AG20443 (cell line): ENCODE measurements around the gene ZBED4.

Experiments
- DNase-seq: peaks from one replicate; pipeline ENCODE4 v3.0.0; 2012; ENCODE audit warnings: low spot score, mixed read lengths

Gene ZBED4

DNA sequence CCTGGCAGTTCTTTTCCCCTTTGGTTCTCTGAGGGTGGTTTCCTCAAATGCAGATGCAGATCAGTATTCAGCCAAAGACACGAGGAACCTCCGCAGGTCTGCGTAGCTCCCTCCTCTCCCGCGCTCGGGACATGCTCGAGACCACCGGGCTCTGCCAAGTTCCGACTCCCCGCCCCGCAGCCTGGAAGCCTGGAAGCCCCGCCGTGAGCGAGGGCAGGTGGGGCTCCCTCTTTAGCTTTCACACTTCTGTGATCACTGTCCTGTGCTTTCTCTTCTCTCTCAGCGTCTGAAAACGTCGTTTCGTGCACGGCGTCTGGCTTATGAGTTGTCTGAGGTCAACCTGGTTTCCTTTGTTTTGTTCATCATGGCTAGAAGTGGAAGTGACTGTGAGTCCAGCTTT, 26.6 kb downstream of the ZBED4 start:
- DNase-seq, result no peak

DNA sequence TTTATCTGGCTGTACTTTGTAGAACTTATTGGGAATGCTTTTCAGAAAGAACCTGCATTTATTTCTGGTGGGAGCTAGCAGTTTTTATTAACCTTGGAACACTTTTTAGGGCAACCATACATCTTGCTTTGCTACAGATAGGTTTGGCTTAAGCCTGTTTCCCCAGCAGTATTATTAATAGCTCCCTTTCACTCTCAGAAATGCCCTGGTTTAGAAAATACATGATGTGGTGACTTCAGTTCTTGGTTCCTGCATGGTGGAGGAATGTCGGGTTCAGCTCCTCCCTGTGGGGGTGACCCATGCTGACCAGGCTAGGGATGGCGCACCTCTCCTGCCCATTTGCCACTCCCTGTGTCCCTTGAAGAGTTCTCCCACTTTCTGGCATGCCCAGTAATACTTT, 28.2 kb downstream of the ZBED4 start:
- no peak for DNase-seq

DNA sequence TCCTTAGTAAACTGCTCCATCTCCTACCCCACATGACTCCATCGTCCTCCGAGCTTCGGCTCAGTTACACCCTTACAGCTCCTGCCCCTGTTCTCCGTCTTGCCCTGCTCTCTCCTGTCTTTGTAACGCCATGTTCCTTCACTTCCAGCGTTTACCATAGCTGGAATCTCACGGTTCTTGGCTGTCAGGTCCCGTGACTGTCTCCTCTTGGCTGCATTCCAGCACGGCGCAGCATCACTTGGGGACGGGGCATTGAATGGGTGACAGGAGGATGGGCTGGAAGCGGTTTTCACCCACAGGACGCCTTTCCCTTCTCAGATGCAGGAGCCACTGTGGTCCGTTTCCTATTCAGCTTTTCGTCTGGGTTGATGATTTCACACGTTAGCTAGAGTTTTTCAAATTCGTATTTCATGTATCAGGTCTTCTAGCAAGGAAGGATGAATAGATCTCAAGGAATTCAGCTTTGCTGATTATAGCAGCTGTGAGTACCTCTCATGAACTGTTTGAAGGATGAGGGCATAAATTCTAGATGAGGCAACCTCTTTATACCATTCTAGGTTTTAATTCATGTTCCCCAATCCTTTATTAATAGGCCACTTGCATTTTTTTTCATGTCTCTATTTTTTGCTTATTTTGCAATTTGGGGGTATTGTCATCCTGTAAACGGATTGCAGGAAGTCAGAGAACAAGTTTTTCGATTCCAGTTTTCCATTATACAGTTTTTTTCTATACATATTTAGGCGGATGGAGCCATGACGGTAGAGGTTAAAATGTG, 29.1 kb downstream of the ZBED4 start:
- no peak for DNase-seq

DNA sequence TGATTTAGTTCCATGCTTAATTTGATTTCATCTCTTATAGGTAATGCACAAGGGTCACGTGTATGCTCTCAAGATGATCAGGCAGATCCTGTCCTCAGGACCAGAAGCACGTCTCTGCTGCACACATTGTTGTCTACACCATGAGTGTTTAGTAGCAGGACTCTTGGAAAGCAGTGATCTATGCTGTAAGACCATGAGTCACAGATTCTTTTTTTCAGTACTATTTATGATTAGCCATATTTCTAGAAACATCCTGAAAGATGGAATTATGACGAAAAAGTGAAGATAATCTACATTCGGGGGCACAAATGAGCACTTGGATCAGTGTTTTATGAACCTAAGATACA, 29.6 kb downstream of the ZBED4 start:
- no peak for DNase-seq

DNA sequence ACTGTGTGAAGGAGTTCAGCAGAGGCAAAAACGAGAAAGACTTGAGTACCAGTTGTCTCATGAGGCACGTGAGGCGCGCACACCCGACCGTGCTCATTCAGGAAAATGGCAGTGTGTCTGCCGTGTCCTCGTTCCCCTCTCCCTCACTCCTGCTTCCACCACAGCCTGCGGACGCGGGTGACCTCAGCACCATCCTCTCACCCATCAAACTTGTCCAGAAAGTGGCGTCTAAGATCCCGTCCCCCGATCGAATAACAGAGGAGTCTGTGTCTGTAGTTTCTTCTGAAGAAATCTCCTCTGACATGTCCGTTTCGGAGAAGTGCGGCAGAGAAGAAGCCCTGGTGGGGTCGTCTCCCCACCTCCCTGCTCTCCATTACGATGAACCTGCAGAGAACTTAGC, 30.4 kb downstream of the ZBED4 start:
- DNase-seq, result no peak

DNA sequence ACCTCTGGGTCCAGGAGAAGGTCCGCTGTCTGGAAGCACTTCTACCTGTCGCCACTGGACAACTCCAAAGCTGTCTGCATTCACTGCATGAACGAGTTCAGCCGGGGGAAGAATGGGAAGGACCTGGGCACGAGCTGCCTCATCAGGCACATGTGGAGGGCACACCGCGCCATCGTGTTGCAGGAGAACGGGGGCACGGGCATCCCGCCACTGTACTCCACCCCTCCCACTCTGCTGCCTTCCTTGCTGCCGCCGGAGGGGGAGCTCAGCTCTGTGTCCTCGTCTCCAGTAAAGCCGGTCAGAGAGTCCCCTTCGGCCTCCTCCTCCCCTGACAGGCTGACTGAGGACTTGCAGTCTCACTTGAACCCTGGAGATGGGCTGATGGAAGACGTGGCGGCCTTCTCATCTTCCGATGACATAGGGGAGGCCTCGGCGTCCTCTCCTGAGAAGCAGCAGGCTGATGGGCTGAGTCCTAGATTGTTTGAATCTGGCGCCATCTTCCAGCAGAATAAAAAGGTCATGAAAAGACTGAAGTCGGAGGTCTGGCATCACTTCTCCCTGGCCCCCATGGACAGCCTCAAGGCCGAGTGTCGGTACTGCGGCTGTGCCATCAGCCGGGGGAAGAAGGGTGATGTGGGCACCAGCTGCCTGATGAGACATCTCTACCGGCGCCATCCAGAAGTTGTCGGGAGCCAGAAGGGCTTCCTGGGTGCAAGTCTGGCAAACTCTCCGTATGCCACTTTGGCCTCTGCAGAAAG, 31.0 kb downstream of the ZBED4 start:
- no peak for DNase-seq

DNA sequence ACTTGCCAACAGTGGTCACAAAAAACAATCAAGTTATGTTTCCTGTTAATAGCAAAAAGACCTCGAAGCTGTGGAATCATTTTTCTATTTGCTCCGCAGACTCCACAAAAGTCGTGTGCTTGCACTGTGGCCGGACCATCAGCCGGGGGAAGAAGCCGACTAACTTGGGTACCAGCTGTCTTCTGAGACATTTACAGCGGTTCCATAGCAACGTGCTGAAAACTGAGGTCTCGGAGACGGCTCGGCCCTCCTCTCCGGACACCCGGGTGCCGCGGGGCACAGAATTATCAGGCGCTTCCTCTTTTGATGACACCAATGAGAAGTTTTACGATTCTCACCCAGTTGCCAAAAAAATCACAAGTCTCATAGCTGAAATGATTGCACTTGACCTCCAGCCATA, 31.6 kb downstream of the ZBED4 start:
- no peak for DNase-seq

DNA sequence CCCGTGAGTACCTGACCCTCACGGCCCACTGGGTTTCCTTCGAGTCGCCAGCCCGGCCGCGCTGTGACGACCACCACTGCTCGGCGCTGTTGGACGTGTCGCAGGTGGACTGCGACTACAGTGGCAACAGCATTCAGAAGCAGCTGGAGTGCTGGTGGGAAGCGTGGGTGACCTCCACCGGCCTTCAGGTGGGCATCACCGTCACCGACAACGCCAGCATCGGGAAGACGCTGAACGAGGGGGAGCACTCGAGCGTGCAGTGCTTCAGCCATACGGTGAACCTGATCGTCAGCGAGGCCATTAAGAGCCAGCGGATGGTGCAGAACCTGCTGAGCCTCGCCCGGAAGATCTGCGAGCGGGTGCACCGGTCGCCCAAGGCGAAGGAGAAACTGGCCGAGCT, 32.2 kb downstream of the ZBED4 start:
- DNase-seq, result no peak

DNA sequence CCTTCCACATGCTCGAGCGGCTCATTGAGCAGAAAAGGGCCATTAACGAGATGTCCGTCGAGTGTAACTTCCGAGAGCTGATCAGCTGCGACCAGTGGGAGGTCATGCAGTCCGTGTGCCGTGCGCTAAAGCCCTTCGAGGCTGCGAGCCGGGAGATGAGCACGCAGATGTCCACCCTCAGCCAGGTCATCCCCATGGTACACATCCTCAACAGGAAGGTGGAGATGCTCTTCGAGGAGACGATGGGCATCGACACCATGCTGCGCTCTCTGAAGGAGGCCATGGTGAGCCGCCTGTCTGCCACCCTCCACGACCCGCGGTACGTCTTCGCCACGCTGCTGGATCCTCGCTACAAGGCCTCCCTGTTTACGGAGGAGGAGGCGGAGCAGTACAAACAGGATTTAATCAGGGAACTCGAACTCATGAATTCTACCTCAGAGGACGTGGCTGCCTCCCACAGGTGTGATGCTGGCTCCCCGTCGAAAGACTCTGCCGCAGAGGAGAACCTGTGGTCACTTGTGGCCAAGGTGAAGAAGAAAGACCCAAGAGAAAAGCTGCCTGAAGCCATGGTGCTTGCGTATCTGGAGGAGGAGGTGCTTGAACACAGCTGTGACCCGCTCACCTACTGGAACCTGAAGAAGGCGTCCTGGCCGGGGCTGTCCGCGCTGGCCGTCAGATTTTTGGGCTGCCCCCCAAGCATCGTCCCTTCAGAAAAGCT, 32.9 kb downstream of the ZBED4 start:
- DNase-seq, result no peak

DNA sequence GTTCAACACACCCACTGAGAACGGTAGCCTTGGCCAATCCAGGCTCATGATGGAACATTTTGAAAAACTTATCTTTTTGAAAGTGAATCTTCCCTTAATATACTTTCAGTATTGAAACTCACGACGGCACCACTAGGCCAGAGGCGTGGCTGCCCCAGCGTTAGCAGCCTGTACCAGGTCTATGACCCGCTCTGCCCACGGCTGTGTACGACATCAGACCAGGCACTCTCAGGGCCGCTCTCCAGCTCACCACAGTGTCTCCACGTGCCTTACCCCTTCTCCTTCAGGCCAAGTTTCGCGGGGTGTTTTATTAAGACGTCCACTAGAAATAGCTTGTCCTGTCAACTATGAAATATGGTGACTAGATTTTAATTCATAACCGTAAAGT, 33.4 kb downstream of the ZBED4 start:
- DNase-seq, result no peak

DNA sequence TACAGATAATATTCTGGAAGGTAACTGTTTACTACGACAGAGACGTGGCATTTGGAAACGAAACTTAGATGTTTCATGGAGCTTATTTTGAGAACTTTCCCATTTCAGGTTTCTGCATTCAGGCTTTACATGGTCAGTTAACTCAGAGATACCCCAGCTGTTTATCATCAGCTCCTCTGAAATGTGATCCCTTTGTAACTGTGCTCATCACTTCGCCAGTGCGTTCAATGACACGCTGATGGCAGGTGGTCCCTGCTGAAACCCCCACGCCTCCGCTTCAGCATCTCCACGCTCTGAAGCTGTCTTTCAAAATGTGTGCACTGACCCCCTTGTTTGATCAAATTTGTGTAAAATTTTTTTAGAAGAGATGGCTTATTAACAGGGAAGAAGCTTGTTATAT, 34.1 kb downstream of the ZBED4 start:
- DNase-seq, result no peak

DNA sequence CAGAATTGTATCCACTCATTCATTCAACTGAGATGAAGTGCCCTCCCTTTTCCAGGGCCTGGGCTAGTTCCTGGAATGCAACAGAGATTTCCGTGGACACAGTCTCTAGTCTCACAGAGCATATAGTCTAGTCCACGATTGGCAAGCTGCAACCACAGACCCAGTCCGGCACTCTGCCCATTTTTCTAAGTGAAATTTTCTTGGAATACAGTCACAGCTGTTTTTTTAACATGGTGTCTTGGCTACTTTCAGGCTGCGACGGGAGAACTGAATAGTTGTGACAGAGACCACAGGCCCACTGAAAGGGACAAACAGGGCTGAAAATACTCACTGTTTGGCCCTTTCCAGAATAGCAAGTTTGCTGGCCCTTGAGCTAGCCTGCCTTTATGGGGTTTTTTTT, 35.4 kb downstream of the ZBED4 start:
- DNase-seq, result no peak

DNA sequence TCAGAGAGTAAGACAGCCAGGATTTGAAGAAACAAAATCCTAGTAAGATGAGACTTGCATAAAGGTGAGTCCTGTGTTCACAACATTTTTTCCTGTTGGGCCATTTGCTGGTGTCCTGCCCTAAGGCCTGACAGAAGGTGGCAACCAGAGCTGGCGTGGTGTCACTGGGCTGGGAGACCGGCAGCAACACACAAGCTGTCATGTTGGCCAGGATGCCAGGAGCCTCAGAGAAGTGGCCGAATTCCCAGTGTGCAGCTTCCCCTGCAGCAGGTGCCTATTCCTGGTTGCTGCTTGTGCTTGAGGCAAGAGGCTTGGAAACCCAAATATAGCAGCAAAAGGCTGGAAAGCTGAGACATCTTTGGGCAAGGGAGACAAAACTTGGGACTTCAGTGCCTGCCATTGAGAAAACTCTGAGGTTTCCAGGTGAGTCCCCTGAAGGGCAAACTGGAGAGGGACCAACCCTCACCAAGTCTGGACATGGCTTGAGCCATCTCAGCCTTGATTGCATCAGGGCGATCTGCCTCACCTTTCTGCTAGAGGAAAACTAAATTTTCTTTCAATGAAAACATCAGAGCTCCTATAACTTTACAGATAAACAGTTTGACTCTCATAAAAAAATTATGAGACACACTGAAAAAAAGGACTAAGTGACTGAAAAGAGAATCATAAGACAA, 38.7 kb downstream of the ZBED4 start:
- no peak for DNase-seq

DNA sequence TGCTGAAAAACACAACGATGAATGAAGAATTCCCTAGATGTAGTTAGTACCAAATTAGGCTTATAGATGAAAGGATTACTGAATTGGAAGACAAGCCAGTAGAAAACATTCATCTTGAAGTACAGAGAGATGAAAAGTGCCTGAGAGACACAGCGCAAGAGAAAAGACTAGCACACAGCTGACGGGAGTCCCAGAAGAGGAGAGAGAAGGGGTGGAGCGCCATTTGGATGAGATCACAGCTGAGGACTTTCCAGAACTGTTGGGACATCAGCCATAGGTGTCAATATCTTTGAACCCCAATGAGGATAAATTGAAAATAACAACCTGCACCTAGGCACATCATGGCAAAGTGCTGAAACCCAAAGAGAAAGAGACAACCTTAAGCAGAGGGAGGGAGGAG, 39.4 kb downstream of the ZBED4 start:
- DNase-seq, result no peak

DNA sequence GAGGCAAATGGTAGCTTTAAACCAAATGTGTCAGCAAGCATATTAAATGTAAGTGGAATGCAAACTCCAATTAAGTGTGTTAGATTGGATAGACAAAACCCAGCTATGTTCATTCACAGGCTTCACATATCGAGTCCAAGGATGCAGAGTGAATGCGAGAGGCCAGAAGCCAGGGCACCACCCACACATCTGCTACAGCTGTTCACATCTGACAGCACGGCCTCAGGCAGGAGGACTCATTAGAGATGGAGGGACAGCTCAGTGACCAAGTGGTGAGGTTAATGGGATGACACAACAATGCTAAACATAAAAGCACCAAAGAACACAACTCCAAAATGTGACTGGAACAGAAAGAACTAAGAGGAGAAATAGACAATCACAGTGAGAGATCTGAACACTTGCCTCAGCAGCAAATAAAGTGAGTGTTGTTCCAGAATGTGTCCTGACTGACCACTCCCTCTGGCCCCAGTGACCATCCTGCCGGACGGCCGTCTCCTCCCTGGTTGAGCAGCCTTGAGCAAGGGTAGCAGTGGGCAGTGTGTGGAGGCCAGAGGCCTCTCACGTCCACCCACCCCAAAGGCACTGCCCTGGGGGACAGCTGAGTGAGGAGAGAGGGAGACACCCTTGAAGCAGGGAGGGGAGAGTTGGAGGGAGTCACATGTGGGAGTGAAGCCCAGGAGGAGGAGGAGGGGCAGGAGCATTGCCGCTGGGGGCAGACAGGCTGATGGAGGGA, 40.8 kb downstream of the ZBED4 start:
- no peak for DNase-seq

DNA sequence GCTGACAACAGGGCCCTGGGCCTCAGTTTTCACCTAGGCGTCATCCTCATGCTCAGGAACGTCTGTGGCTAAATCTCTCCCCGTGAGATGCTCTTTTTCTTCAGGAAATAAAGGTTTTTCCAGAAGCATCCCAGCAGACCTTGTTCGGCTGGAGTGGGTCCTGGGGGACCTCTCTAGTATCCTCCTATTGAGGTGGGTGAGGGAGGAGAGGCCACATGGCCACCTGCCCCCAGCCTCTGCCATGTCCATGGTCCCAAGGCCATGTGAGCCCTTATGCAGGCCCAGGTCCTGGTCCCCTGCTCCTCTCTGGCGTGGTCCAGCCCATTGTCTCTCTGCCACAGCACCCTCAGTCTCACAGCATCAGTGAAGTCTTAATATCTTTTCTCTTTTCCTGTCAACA, 42.6 kb downstream of the ZBED4 start:
- DNase-seq, result no peak

DNA sequence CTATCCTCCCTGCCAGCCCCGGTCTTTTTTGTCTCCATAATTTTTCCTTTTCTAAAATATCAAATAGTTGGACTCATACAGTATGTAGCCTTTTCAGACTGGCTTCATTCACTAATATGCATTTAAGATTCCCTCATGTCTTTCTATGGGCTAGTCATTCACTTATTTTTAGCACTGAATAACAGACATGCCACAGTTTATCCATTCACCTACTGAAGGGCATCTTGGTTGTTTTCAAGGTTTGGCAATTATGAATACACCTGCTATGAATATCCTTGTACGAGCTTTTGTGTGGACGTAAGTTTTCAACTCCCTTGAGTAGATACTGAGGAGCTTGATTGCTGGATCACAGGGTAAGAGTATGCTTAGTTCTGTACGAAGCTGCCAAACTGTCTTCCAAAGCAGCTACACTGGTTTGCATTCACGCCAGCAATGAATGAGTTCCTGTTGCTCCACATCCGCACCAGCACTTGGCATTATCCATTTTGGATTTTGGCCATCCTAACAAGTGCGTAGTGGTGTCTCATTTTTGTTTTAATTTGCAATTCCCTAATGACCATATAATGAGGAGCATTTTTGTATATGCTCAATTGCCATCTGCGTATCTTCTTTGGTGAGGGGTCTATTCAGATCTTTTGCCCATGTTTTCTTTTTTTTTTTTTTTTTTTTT, 43.5 kb downstream of the ZBED4 start:
- no peak for DNase-seq

DNA sequence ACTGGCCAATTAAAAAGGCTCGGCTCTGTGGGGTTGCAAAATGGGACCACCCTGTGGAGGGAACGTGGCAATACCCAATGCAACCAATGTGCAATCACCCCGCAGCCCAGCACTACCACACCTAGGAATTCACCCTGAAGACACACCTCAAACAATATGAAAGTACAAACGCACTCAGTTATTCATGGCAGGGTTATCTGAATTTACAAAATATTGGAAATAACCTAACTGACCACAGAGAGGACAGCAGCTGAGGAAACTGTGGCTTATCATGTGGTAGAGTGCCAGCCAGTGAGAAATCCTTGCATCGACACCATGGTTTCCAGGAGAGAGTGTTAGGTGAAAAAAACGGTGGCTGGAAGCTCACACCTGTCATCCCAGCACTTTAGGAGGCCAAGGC, 45.9 kb downstream of the ZBED4 start:
- DNase-seq, result no peak

DNA sequence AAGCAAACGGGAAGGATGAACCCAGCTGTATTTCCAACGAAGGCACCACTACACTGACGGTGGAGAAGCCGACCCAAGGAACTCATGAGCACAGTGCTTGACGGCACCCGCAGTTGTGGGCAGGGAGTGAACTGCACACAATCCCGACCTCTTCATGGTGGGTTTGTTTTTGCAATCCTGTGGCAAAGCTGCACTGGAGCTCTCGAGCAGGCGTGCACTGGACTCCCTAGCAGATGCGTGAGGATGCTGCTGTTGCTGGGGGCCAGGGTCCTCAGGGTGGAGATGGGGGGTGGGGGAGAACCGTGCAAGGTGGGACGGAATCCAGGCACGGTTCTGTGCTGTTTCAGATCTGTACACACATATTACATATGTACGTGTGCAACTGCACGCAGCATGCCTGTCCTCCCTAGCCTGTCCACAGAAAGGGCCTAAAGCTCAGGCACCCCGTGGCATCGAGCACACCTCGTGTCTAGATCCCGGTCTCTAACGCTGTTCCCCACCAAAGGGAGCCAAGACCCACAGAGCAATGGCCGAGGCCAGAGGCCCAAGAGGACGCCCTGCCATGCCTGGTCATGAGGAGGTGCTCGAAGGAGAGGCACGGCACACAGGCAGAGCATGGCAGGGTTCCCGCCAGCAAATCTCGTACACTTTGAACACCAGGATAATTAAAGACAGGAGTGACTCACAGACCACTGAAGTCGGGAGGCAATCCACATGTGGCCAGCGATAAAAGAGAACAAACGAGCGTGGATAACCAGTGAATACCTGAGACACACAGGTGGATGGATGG, 47.0 kb downstream of the ZBED4 start:
- no peak for DNase-seq

DNA sequence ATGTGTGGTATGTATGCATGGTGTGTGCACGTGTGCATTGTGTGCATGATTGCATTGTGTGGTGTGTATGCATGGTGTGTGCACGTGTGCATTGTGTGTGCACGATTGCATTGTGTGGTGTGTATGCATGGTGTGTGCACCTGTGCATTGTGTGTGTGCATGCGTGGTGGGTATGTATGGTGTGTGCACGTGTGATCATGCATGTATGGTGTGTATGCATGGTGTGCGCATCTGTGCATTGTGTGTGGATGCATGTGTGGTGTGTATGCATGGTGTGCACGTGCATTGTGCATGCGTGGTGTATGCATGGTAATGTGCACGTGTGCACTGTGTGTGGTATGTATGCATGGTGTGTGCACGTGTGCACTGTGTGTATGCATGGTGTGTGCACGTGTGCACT, 47.8 kb downstream of the ZBED4 start:
- DNase-seq, result no peak
